ENCODE data around the gene TSPAN15.

Gene TSPAN15

DNA sequence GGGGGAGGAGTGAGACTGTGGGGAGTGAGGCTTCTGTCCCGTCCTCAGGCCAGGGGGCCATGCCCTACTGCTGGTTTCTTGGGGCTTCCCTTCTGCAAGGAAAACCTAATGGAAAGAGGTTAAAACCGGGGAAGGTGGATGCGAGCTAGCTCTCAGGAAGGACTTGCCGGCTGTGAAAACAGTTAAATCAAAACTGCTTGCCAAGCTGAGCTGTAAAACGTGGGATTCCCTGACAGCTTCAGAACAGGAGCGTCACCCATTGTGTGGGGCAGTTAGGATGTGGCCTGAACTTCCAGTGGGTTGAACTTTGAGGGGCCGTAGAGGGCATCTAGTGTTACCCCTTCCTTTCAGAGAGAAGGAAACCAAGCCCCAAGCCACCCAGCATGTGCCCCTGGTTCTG, 13.1 kb downstream of the TSPAN15 start (continued):
- no peak for TF ChIP-seq ZNF362 (tag by site-specific recombination; IDR thresholded peaks at IDR 0.05)
- no peak for TF ChIP-seq ZNF18 (tag by site-specific recombination; IDR thresholded peaks at IDR 0.05)
- no peak for TF ChIP-seq ZNF791 (tag by site-specific recombination; IDR thresholded peaks at IDR 0.05)
- TF ChIP-seq KLF9 (tag by site-specific recombination; IDR thresholded peaks at IDR 0.05; ENCODE audit: low read depth): no peak
- TF ChIP-seq, protein P1, sequence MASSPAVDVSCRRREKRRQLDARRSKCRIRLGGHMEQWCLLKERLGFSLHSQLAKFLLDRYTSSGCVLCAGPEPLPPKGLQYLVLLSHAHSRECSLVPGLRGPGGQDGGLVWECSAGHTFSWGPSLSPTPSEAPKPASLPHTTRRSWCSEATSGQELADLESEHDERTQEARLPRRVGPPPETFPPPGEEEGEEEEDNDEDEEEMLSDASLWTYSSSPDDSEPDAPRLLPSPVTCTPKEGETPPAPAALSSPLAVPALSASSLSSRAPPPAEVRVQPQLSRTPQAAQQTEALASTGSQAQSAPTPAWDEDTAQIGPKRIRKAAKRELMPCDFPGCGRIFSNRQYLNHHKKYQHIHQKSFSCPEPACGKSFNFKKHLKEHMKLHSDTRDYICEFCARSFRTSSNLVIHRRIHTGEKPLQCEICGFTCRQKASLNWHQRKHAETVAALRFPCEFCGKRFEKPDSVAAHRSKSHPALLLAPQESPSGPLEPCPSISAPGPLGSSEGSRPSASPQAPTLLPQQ (tag by site-specific recombination; IDR thresholded peaks at IDR 0.05): no peak

DNA sequence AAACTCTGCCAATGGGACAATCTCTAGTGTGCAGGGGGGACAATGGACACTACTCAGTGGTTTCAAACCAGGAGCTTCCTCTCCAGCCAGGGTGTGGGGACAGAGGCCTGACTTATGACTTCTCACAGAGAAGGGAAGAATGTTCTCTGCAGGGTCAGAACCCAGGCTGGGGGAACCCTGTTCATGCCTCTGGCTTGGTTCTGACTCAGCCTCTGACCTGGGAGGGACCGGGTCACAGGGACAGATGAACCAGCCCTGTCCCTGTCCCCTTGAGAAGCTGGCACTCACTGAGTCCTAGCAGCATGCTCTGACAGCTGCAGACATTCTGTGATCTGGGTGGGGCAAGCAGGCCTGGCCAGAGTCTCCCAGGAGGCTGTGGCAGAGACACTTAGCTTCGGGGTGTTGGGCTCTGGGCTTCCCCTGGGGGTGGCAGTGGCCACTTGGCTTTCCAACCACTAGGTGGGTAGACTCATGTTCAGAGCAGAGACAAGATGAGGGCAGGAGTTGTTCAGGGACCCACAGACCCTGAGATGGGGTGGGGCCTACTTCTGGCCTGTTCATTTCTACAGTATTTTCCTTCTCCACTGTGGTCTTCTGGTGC, 13.6 kb downstream of the TSPAN15 start:
- no peaks in the 10 kb centered on the region for H3K4me1 ChIP-seq (ENCODE audit: control insufficient read depth, insufficient read depth, low read length)
- ChIA-PET CTCF (interaction anchor here (0.6 kb wide), 2 partner anchors 47 to 90 kb away, joined by 3 to 4 read pairs; no protein-coding TSS in a partner anchor), POLR2A (no interaction called here)
- no peaks in the 10 kb centered on the region for H3K36me3 ChIP-seq (ENCODE audit: control insufficient read depth in 2 of 2, insufficient read depth in 1 of 2, low read length in 2 of 2)
- H3K4me3 ChIP-seq (ENCODE audit: low read depth, low read length): no peak overlapping the region
- H3K9me3 ChIP-seq (ENCODE audit: control insufficient read depth, insufficient read depth, low read depth, low read length): no peaks in the 10 kb centered on the region
- H3K27ac ChIP-seq (ENCODE audit: extremely low read depth, low read depth, low read length): no peak overlapping the region
- TF ChIP-seq ZFP69B (tag by site-specific recombination; IDR thresholded peaks at IDR 0.05): no peak
- no peak for TF ChIP-seq ZNF221 (tag by site-specific recombination; IDR thresholded peaks at IDR 0.05; ENCODE audit: borderline replicate concordance)
- TF ChIP-seq KLF17 (tag by site-specific recombination; IDR thresholded peaks at IDR 0.05): no peak
- no peak for TF ChIP-seq ZNF677 (tag by site-specific recombination; IDR thresholded peaks at IDR 0.05)

DNA sequence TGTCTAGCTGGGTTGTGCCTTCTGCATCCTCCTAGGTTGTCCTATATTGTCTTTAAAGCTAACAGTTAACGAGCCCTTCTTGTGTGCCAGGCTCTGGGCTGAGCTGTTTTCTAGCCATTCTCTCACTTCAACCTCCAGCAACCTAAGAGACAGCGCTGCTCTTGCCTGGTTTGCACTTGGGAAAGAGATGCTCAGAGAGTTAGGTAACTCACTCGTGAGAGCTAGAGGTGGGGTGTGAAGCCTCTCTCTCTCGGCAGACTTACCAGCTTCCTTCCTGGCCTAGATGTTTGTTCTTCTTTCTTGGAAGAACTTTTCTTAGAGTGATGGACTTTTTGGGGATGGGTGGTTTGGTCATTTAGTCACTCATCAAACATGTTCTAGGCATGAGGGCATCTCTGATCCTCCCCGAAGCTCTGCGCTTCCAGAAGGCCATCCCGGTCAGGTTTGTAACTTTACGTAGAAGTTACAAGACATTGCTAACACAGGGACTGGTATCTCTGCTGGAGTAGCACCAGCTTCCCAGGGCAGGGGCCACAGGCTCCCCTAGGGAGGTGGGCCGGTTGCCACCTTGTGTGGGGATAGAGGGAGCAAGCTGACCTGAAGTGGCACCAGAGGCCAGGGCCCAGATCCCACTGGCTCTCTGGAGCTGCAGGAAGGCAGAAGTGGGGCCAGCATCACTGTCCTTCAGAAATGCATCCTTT, 14.3 kb downstream of the TSPAN15 start:
- no peak overlapping the region for H3K4me3 ChIP-seq (ENCODE audit: low read depth, low read length)
- ChIA-PET CTCF (interaction anchor here (0.6 to 1.3 kb wide), 3 partner anchors 15 to 135 kb away, joined by 4 read pairs; no protein-coding TSS in a partner anchor), POLR2A (no interaction called here)
- H3K9me3 ChIP-seq (ENCODE audit: control insufficient read depth, insufficient read depth, low read depth, low read length): no peaks in the 10 kb centered on the region
- H3K4me1 ChIP-seq (ENCODE audit: control insufficient read depth, insufficient read depth, low read length): no peaks in the 10 kb centered on the region
- no peak overlapping the region for H3K27ac ChIP-seq (ENCODE audit: extremely low read depth, low read depth, low read length)
- H3K36me3 ChIP-seq (ENCODE audit: control insufficient read depth in 2 of 2, insufficient read depth in 1 of 2, low read length in 2 of 2): no peaks in the 10 kb centered on the region
- TF ChIP-seq ZNF26 (tag by site-specific recombination; IDR thresholded peaks at IDR 0.05): no peak
- no peak for TF ChIP-seq KLF1 (tag by site-specific recombination; IDR thresholded peaks at IDR 0.05)
- no peak for TF ChIP-seq ZBTB44 (tag by site-specific recombination; IDR thresholded peaks at IDR 0.05)
- TF ChIP-seq ZNF792 (tag by site-specific recombination; IDR thresholded peaks at IDR 0.05): no peak
- no peak for TF ChIP-seq ZSCAN23 (tag by site-specific recombination; IDR thresholded peaks at IDR 0.05)
- no peak for TF ChIP-seq ZNF112 (tag by site-specific recombination; IDR thresholded peaks at IDR 0.05)
- no peak for TF ChIP-seq ZNF169 (tag by site-specific recombination; IDR thresholded peaks at IDR 0.05)
- no peak for TF ChIP-seq ZNF449 (tag by site-specific recombination; IDR thresholded peaks at IDR 0.05)
- TF ChIP-seq ZNF404 (tag by site-specific recombination; IDR thresholded peaks at IDR 0.05): no peak
- TF ChIP-seq ZNF121 (tag by site-specific recombination; IDR thresholded peaks at IDR 0.05): no peak
- no peak for TF ChIP-seq ZNF768 (tag by site-specific recombination; IDR thresholded peaks at IDR 0.05)
- no peak for TF ChIP-seq MYNN (tag by site-specific recombination; IDR thresholded peaks at IDR 0.05; ENCODE audit: borderline replicate concordance)
- no peak for TF ChIP-seq ZNF654 (tag by site-specific recombination; IDR thresholded peaks at IDR 0.05; ENCODE audit: low read depth)
